ENCODE results near the gene AGAP3. TPM values are rescaled to one million over a fixed set of nuclear protein-coding genes. Genes with fewer than 3 reads are reported as not detected.

Gene AGAP3
- total RNA-seq, 1 donor from 2014 or later, result 7.4 TPM

- no peak for ATAC-seq (ENCODE audit: low read depth)
- Mint-ChIP-seq H3K9me3 (no peaks in the 10 kb centered on the region), H3K27ac (no peak overlapping the region), H3K27me3 (peaks cover 54% of the 10 kb centered on the region), H3K4me3 (no peak overlapping the region), H3K4me1 (peaks cover 2% of the 10 kb centered on the region), H3K36me3 (ENCODE audit: low read depth) (no peaks in the 10 kb centered on the region)
- intact Hi-C loops (cut with micrococcal nuclease), result loop anchor here (2.0 kb wide), 1 partner anchor 161 kb away; no protein-coding TSS in a partner anchor
- ChIA-PET CTCF (no interaction called here), POLR2A (no interaction called here)
- DNase-seq, result no peak
- TF ChIP-seq CTCF (IDR thresholded peaks at IDR 0.05), result no peak
Observed at GRCh38 chr7:151173386-151174245, 87.3 kb downstream of the AGAP3 start.

- peak; percentile 41 for ATAC-seq (ENCODE audit: low read depth)
- peaks cover 52% of the 10 kb centered on the region for H3K27me3 Mint-ChIP-seq
- no peak for TF ChIP-seq CTCF (IDR thresholded peaks at IDR 0.05)
- DNase-seq, result no peak
- H3K4me1 Mint-ChIP-seq, result peaks cover 2% of the 10 kb centered on the region
- ChIA-PET CTCF (interaction anchor here (0.7 kb wide), 1 partner anchor 69 kb away, joined by 3 read pairs; no protein-coding TSS in a partner anchor), POLR2A (no interaction called here)
- no peaks in the 10 kb centered on the region for H3K36me3 Mint-ChIP-seq (ENCODE audit: low read depth)
- no peak overlapping the region for H3K4me3 Mint-ChIP-seq
- H3K9me3 Mint-ChIP-seq, result no peaks in the 10 kb centered on the region
- intact Hi-C loops (cut with micrococcal nuclease), result no loop called here
- H3K27ac Mint-ChIP-seq, result no peak overlapping the region
Observed at GRCh38 chr7:151174246-151175046, 88.2 kb downstream of the AGAP3 start.

GRCh38 chr7:151175047-151175792 lies 88.9 kb downstream of the AGAP3 start:
- Mint-ChIP-seq H3K27ac (no peak overlapping the region), H3K27me3 (peaks cover 49% of the 10 kb centered on the region), H3K36me3 (ENCODE audit: low read depth) (no peaks in the 10 kb centered on the region), H3K9me3 (no peaks in the 10 kb centered on the region), H3K4me3 (no peak overlapping the region), H3K4me1 (peaks cover 2% of the 10 kb centered on the region)
- intact Hi-C loops (cut with micrococcal nuclease), result no loop called here
- no peak for TF ChIP-seq CTCF (IDR thresholded peaks at IDR 0.05)
- CTCF ChIA-PET, result interaction anchor here (0.7 kb wide), 1 partner anchor 69 kb away, joined by 3 read pairs; no protein-coding TSS in a partner anchor
- ATAC-seq (ENCODE audit: low read depth) (no peak), DNase-seq (no peak)
- POLR2A ChIA-PET, result no interaction called here

- ATAC-seq (ENCODE audit: low read depth) (no peak), DNase-seq (peak; percentile 10)
- ChIA-PET CTCF (no interaction called here), POLR2A (no interaction called here)
- Mint-ChIP-seq H3K4me3 (no peak overlapping the region), H3K27me3 (peaks cover 46% of the 10 kb centered on the region), H3K36me3 (ENCODE audit: low read depth) (no peaks in the 10 kb centered on the region), H3K9me3 (no peaks in the 10 kb centered on the region), H3K27ac (no peak overlapping the region), H3K4me1 (peaks cover 2% of the 10 kb centered on the region)
- intact Hi-C loops (cut with micrococcal nuclease), result no loop called here
- no peak for TF ChIP-seq CTCF (IDR thresholded peaks at IDR 0.05)
Observed at GRCh38 chr7:151175793-151176311, 89.6 kb downstream of the AGAP3 start.

Data from activated B cell treated with CpG ODN at 0.5 μM for 24 hours (primary cell).